SK-N-SH (cell line): ENCODE measurements around the gene SF3A2. TPM values are rescaled to one million over a fixed set of nuclear protein-coding genes. Genes with fewer than 3 reads are reported as not detected.

Experiments used
- CTCF ChIA-PET: fragments of 300-600, 350-600 bp; formaldehyde crosslinking; extraction: SDS; loops from one replicate; lab custom pipeline; 2021; lab: Yijun Ruan, JAX
- POLR2A ChIA-PET: fragments of 350-600 bp; sonication (Branson Sonifier 250); formaldehyde crosslinking; extraction: SDS; loops from one replicate; lab custom pipeline; 2020; ENCODE audit warnings: antibody characterized with exemption, inconsistent platforms; lab: Yijun Ruan, JAX
- DNase-seq: peaks from one replicate; pipeline ENCODE4 v3.0.0; 2012
- H2AFZ ChIP-seq: fragments of 200-600 bp; sonication (generic); 2 replicates; pipeline ENCODE4 v1.8.1; 2016; ENCODE audit warnings: antibody characterized with exemption, mild to moderate bottlenecking, low read depth
- H3F3A ChIP-seq: fragments of 200-600 bp; sonication (generic); replicated peaks from 2 replicates; pipeline ENCODE3; 2016; ENCODE audit warnings: antibody characterized with exemption, mild to moderate bottlenecking; ENCODE audit not compliant: insufficient read depth
- H3K27ac ChIP-seq, 2 experiments: fragments of 200-500 bp in 1 of 2; fragments of 200-600 bp in 1 of 2; sonication (Bioruptor generic) in 1 of 2; sonication (generic), shearing (Covaris generic) in 1 of 2; 2 replicates each; pipeline versions ENCODE4 v1.5.1 to v1.6.1; 2014 to 2016; ENCODE audit warnings: low read depth in 2 of 2, inconsistent platforms in 1 of 2, low read length in 1 of 2, mild to moderate bottlenecking in 1 of 2, mixed read lengths in 1 of 2
- H3K27me3 ChIP-seq: fragments of 200-600 bp; sonication (generic), shearing (Covaris generic); 2 replicates; pipeline ENCODE4 v1.6.1; 2016; ENCODE audit warnings: mixed run types; ENCODE audit not compliant: insufficient read depth
- H3K36me3 ChIP-seq, 2 experiments: fragments of 200-500 bp in 1 of 2; fragments of 200-600 bp in 1 of 2; sonication (Bioruptor generic) in 1 of 2; sonication (generic) in 1 of 2; replicated peaks in 1 of 2; 2 replicates each; pipeline versions ENCODE3 to v1.5.1; 2014 to 2016; ENCODE audit warnings: low read length in 1 of 2, mild to moderate bottlenecking in 1 of 2; ENCODE audit not compliant: insufficient read depth in 2 of 2, control insufficient read depth in 1 of 2
- H3K4me1 ChIP-seq, 2 experiments: fragments of 200-500 bp in 1 of 2; fragments of 200-600 bp in 1 of 2; sonication (Bioruptor generic) in 1 of 2; sonication (generic), shearing (Covaris generic) in 1 of 2; 2 replicates each; pipeline versions ENCODE4 v1.5.1 to v1.6.1; 2014 to 2016; ENCODE audit warnings: low read depth in 1 of 2, low read length in 1 of 2, mixed run types in 1 of 2; ENCODE audit not compliant: insufficient read depth in 2 of 2, control insufficient read depth in 1 of 2
- H3K4me2 ChIP-seq: fragments of 200-600 bp; sonication (generic), shearing (Covaris generic); 2 replicates; pipeline ENCODE4 v1.6.1; 2017; ENCODE audit warnings: mixed run types
- H3K4me3 ChIP-seq, 2 experiments: fragments of 200-500 bp in 1 of 2; fragments of 200-600 bp in 1 of 2; sonication (Bioruptor generic) in 1 of 2; sonication (generic), shearing (Covaris generic) in 1 of 2; 2 replicates each; pipeline versions ENCODE4 v1.5.1 to v1.8.1; 2014 to 2016; ENCODE audit warnings: low read depth in 2 of 2, inconsistent platforms in 1 of 2, low read length in 1 of 2, mild to moderate bottlenecking in 1 of 2, mixed read lengths in 1 of 2, moderate library complexity in 1 of 2
- H3K79me2 ChIP-seq: fragments of 200-600 bp; sonication (generic); 2 replicates; pipeline ENCODE4 v1.8.1; 2017; ENCODE audit warnings: mild to moderate bottlenecking; ENCODE audit not compliant: insufficient read depth
- H3K9ac ChIP-seq: fragments of 200-600 bp; sonication (generic); 2 replicates; pipeline ENCODE4 v1.6.1; 2017; ENCODE audit warnings: mixed run types
- H3K9me2 ChIP-seq: fragments of 200-600 bp; sonication (generic); 2 replicates; pipeline ENCODE4 v1.6.1; 2017; ENCODE audit warnings: mixed run types
- H3K9me3 ChIP-seq: fragments of 200-600 bp; sonication (generic); 2 replicates; pipeline ENCODE4 v1.6.1; 2017; ENCODE audit warnings: mixed run types, mild to moderate bottlenecking, moderate library complexity
- H4K20me1 ChIP-seq: fragments of 200-600 bp; sonication (generic); 2 replicates; pipeline ENCODE4 v1.6.1; 2017; ENCODE audit warnings: mild to moderate bottlenecking, mixed run types; ENCODE audit not compliant: insufficient read depth
- MXI1 ChIP-seq: IDR thresholded peaks from 2 replicates; pipeline ENCODE4 v1.6.1; 2012; ENCODE audit warnings: mild to moderate bottlenecking, low read depth, low read length, improper control_type of control experiment
- NRF1 ChIP-seq: IDR thresholded peaks from 2 replicates; pipeline ENCODE4 v1.6.1; 2012; ENCODE audit warnings: low read depth, mild to moderate bottlenecking, low read length
- POLR2AphosphoS5 ChIP-seq: IDR thresholded peaks from 2 replicates; pipeline ENCODE4 v1.6.1; 2012; ENCODE audit warnings: low read depth, low read length
- RFX5 ChIP-seq: IDR thresholded peaks from 2 replicates; pipeline ENCODE4 v1.6.1; 2012; ENCODE audit warnings: mild to moderate bottlenecking, improper control_type of control experiment, low read length
- SMC3 ChIP-seq: IDR thresholded peaks from 2 replicates; pipeline ENCODE4 v1.6.1; 2012; ENCODE audit warnings: low read depth, low read length, improper control_type of control experiment
- TAF1 ChIP-seq: IDR thresholded peaks from 2 replicates; pipeline ENCODE4 v1.6.1; 2012; ENCODE audit warnings: low read depth, mild to moderate bottlenecking, low read length, moderate library complexity, borderline replicate concordance
- YY1 ChIP-seq: IDR thresholded peaks from 2 replicates; pipeline ENCODE4 v1.4.0; 2012; ENCODE audit warnings: low read depth, mild to moderate bottlenecking
- WGBS: methylation state at CpG from one replicate; pipeline ENCODE4 v1.1.6; 2017; ENCODE audit warnings: low lambda C conversion rate; 5-methylcytosine and 5-hydroxymethylcytosine counted together
- polyA plus RNA-seq, 3 experiments: library from polyadenylated mRNA; depleted of rRNA; stranded (reverse); fragments of >200 nt; gene quantifications; 2 replicates each; pipeline ENCODE4 v1.2.3, GENCODE V29; 2012
- TF ChIP-seq, protein P1 (sequence below): IDR thresholded peaks from 2 replicates; pipeline ENCODE4 v1.6.1; 2012; ENCODE audit warnings: mild to moderate bottlenecking, low read depth, low read length, moderate library complexity
- TF ChIP-seq, protein P2 (sequence below): IDR thresholded peaks from 2 replicates; pipeline ENCODE4; 2012

The SF3A2 gene
- polyA plus RNA-seq, 1 of the 3 experiments (the other 2 are of a cell fraction), result 55.8 TPM

DNA sequence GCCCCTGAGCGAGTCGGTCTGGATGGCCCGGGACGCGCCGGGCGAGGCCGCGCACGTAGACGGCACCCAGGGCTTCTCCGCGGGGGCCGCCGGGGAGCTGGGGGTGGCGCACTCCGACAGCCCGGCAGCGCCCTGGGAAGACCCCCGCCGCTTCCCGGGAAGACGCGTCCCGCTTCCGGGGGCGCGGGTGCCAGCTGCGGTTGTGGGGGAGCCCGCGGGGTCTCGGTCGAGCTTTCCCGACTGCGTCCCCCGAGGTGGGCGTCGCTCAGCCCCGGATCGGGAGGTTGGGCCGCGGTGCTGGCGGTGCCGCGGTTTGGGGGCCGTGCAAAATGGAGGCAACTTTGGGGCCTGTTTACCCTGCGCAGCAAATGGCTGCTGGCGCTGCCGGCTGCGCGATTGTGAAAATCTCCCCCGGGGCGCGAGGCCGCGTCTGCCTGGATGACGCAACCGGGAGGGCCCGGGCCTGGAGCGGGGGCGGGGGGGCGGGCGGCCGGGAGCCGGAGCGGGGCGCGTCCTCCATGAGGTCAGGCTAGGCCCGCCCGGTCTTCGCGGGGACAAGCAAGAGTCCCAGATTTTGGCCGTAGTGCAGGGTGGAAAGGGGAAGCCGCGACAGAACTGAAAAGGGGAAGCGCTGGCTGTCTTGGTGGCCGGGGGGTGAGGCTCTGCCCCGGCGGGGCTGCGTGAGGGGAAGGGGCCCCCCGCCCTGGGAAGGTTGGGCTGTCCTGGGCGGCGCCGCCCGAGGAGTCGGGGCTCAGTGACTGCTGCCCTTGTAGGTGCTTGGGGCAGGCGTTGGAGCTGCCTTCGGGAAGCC lies 34.0 kb downstream of the SF3A2 start:
- H3K27me3 ChIP-seq, result no peaks in the 10 kb centered on the region
- H3K36me3 ChIP-seq, result peaks cover 17 to 26% of the 10 kb centered on the region in 2 experiments
- H3K9me2 ChIP-seq, result no peaks in the 10 kb centered on the region
- WGBS, result 0% methylated on average over 4 of the region's 88 CpGs
- peaks cover 59% of the 10 kb centered on the region for H4K20me1 ChIP-seq
- peak overlapping the region; percentile 91 to 100 for H3K4me3 ChIP-seq
- peak overlapping the region; percentile 90 for H3K4me2 ChIP-seq
- DNase-seq, result peak; percentile 83
- H3K9me3 ChIP-seq, result no peaks in the 10 kb centered on the region
- H3K27ac ChIP-seq, result peak overlapping the region; percentile 87
- peaks cover 23% of the 10 kb centered on the region for H3F3A ChIP-seq
- H3K4me1 ChIP-seq, result peaks cover 8 to 34% of the 10 kb centered on the region in 2 experiments; a peak in 3 of 4 replicates
- CTCF ChIA-PET, result interaction anchor here (1.0 to 11.9 kb wide), 6 partner anchors 24 to 123 kb away, joined by 3 to 284 read pairs (median 49); partner anchors contain the start of genes LINGO3, PLEKHJ1 and SF3A2
- H2AFZ ChIP-seq, result no peak overlapping the region
- TF ChIP-seq NRF1 (0 out of 2 replicates have a peak, but pooled peaks have one; percentile 23), POLR2AphosphoS5 (0 out of 2 replicates have a peak, but pooled peaks have one; percentile 35), YY1 (peak; percentile 72), SMC3 (no peak), TAF1 (peak; percentile 51; the same call in 1 of the 2 replicates), MXI1 (peak; percentile 44; the same call in 1 of the 2 replicates), RFX5 (no peak)
- TF ChIP-seq, protein P1, sequence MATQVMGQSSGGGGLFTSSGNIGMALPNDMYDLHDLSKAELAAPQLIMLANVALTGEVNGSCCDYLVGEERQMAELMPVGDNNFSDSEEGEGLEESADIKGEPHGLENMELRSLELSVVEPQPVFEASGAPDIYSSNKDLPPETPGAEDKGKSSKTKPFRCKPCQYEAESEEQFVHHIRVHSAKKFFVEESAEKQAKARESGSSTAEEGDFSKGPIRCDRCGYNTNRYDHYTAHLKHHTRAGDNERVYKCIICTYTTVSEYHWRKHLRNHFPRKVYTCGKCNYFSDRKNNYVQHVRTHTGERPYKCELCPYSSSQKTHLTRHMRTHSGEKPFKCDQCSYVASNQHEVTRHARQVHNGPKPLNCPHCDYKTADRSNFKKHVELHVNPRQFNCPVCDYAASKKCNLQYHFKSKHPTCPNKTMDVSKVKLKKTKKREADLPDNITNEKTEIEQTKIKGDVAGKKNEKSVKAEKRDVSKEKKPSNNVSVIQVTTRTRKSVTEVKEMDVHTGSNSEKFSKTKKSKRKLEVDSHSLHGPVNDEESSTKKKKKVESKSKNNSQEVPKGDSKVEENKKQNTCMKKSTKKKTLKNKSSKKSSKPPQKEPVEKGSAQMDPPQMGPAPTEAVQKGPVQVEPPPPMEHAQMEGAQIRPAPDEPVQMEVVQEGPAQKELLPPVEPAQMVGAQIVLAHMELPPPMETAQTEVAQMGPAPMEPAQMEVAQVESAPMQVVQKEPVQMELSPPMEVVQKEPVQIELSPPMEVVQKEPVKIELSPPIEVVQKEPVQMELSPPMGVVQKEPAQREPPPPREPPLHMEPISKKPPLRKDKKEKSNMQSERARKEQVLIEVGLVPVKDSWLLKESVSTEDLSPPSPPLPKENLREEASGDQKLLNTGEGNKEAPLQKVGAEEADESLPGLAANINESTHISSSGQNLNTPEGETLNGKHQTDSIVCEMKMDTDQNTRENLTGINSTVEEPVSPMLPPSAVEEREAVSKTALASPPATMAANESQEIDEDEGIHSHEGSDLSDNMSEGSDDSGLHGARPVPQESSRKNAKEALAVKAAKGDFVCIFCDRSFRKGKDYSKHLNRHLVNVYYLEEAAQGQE, result no peak
- TF ChIP-seq, protein P2, sequence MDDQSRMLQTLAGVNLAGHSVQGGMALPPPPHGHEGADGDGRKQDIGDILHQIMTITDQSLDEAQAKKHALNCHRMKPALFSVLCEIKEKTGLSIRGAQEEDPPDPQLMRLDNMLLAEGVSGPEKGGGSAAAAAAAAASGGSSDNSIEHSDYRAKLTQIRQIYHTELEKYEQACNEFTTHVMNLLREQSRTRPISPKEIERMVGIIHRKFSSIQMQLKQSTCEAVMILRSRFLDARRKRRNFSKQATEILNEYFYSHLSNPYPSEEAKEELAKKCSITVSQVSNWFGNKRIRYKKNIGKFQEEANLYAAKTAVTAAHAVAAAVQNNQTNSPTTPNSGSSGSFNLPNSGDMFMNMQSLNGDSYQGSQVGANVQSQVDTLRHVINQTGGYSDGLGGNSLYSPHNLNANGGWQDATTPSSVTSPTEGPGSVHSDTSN, result 0 out of 2 replicates have a peak, but pooled peaks have one; percentile 6
- TF ChIP-seq, all 33 proteins: peak for 6
- Histone ChIP-seq H3K79me2 (peaks cover 60% of the 10 kb centered on the region), H3K9ac (peak overlapping the region; percentile 99)
- POLR2A ChIA-PET, result interaction anchor here (0.6 to 3.5 kb wide), 19 partner anchors 9 to 473 kb away, joined by 3 to 28 read pairs (median 4); partner anchors contain the start of genes AP3D1 and PLEKHJ1
